T-helper 9 cell (primary cell): ENCODE data around the gene PLCB1.

ENCODE experiments used
- DNase-seq: peaks from one replicate; pipeline ENCODE4 v3.0.0-alpha.2; 2020

PLCB1 gene

DNA sequence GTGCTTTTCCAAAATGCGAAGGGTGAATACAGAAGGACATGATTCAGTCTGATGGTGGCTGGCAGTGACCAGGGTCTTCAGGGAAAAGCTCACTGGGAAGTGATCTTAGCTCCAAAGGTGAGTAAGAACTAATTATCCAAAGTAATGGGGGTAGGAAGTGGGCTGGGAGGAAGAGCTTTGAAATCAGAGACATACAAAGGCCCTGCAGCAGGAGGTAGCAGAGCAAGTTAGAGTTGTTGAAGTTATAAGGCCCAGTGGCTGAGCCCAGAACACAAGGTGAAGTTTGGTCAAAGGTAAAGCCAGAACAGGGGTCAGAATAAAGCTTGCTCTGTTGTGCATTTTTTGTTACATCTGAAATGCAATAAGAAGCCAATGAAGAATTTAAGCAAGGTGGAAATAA is 81.2 kb downstream of the PLCB1 start:
- no peak for DNase-seq

DNA sequence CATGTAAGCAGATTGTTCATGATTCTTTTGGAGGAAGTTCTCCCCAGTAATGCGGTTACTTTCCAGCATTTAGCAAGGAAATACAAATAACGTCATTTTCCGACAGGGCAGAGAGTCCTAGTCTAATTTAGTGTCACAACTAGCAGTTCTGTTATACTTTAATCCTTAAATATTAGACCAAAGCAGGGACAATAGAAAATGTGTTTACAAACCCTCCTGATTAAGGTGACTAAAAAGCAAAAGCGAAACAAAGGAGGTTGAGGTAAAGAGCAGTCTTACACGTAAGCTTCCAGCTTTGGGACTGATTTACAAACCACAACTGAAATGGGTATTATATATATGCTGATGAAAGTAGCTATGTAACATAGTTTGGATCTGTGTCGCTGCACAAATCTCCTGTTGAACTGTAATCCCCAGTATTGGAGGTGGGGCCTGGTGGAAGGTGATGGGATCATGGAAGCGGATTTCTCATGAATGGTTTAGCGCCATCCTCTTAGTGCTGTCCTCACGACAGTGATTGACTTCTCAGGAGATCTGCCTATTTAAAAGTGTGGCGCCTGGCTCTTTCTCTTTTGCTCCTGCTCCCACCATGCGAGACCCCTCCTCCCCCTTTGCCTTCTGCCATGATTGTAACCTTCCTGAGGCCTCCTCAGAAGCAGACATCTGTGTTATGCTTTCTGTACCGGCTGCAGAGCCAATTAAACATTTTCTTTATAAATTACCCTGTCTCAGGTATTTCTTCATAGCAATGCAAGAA is 81.9 kb downstream of the PLCB1 start:
- DNase-seq, result no peak

DNA sequence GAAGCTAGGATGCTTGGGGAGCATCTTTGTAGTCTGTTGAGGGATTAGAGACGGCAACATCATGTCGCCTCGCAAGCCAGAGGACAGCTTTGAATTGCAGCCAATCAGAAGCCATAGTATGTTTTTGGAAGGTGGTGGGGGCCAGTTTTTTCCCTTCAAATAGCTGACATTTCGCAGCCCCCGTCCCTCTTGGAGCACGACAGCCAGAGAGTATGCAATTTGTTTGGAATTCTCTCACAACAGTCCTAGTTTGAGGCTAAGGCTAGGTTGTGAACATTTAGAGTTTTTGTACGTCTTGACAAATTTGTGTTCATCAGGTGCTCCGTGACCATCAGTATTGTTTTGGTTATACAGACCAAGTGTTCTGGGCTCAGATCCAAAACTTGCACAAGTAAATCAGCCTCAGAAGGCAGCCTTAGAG is 83.3 kb downstream of the PLCB1 start:
- DNase-seq, result no peak

DNA sequence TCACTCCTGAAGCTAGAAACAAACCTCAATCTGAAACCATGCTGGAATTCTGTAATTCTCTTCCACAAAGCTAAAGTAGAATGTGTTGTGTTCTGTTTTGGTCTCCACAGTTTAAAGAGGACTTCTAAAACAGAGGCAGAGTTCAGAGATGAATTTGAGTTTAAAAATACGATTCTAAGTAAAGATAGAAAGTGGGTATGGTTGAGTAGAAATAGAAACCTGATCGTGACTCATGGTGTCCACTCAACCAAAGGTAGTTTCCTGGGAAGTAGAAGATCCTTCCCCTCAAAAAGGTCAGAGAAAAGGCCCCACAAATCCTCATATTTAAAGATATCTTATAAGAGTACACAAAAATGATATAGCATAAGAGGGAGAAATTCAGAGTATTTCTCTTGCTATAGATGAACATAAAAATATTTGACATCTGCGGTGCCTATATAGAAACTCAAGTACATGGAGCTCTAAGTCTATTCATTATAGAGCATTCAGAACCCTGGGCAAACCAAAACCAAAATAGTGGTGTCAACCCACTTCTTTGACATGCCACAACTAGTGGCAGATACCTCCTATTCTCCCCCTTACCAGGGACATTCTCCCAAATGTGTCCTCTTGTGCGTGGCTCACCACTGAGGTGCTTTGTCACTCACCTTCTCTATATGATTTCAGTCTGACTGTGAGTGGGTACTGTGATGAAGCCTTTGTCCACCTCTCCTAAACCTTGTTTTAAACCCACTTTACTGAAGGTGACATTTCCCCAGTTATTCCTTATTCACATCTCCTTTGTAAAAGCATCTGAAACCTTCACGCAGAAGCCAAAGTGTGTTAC is 84.5 kb downstream of the PLCB1 start:
- DNase-seq, result no peak

DNA sequence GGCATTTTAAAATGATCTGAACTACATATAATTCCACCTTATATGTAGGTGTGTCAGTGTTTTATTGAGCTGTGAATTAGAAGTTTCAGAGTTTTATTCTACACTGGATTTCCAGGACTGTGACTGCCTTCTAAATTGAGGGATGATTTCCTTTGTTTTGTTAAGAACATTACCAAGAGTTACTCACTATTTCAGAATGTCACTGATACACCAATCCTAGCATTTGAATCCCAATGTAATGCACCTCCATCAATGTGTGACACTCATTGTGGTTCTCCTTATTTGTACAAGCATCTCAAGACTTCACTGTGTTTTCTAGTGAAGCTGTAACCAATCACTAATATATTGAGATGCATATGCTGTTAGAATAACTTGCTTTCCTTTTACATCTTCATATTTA is 86.8 kb downstream of the PLCB1 start:
- no peak for DNase-seq

DNA sequence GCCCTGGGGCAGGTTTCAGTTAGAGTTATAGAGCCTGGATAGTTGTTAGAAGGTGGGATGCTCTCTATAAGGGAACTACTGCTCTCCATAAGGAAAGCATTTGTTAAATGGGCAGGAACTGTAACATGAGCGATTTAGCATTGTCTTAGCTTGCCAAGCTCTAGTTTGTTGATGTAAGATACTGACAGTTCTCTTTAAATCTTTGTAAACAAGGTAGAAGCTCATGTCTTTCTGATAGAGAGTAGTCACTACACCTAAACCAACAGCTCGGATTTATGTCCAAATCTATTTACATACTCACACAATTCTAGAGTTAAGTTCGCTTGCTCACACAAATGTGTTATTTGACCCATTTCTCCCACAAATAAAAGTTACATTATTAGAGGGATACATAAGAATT is 87.3 kb downstream of the PLCB1 start:
- DNase-seq, result no peak

DNA sequence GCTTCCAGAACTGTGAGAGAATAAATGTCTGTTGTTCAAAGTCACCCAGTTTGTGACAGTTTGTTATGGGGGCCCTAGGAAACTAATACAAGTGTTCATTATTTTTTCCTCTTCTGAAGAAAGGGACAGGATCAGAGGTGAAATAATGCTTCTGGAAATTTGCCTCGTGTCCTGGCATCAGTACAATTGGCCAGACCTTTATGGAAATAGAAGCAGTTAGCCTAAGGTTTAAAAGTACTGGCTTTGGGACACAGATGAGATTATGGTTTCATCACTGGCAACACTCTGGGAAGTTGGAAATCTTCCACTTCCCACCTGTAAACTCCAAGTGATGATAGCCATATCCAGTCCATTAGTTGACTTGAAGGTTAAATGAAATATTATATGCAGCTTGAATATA is 88.7 kb downstream of the PLCB1 start:
- no peak for DNase-seq

DNA sequence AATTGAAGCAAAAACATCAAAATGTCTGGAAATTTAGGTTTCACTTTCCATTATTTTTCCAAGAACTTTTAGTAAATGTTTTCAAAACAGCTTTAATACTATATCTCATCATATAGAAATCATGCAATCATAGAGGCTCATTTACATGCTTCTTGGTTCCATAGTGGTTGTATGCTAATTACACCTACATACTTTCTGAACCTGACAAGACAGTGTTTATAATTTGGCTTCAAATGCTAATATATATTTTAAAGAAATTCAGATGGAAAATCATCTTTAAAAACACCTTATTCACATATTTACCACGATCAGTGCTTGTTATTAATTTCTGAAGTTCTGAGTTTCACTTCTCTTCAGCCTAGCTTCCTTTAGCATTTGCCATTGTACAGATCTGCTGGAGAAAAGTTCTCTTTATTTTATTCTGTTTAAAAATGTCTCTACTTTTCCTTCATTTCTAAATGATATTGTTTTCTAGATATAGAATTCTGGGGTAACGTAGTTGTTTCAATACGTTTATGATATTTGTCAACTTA is 89.9 kb downstream of the PLCB1 start:
- no peak for DNase-seq

DNA sequence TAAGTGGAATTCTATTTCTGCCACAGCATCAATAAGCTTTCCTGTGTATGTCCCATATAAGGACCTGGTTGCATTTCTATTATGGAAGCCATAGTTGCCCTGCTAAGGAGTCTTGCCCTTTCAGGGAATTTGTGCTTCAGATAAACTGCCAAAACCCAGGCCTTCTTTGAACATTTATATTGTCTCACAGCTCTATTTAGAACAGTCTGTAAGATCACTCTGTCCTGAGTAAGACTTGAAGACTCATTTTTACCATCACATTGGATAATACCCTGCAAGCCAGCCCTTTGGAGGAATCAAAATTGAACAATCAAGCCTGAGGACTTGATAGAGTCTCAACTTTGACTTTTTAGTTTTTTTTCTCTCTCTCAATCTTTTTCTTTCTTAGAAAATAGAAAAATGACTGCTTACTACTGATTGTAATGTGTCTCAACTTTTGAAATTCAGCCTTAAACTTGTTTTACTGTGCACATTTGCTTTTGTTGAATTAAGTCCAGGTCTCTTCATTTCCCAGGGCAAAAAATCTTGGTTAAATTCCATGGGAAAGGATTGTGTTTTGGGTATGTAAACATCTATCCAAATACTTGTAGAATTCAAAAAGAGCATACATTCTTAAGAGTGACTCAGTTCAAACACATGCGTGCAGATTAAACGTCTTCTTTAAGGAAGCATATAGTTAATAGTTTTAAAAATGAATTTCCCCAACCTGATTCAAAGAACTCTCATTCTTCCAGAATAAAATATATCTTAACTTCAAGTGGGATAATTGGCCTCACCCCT is 91.2 kb downstream of the PLCB1 start:
- DNase-seq, result no peak

DNA sequence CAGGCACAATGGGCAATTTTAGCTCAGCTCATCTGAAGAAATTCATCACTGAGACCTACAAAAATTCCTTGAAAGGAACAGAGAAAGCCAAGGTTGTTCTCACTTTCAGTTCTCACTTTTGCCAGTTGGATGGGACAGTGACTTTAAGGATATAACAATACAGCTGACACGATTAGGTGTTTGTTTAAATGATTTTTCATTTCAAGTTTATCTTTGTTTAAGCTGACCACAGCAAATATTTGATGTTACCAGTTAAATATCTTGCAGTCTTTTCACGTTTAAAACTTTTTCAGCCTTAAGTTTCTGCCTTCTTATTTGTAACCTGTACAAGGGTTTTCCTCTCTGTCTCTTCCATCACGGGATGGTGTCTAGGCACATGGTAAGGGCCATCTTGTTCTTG is 93.6 kb downstream of the PLCB1 start:
- no peak for DNase-seq

DNA sequence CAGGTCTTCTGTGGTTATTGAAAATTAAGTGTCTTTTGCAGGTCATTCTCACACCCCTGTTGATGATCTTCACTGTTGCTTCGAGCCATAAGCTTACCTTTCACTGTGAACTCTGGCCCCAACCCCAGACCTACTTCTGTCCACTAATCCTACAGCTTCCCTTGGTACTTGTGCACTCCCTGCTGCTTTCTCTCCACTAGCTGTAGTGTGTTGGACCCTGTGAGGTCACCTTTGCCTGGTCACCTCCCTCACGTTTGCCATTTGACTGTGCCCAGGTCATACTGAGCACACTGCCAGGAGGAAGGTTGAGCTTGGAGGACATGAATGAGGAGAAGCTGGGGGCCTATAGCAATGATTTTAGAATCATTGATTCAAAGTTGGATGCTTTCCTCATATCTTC is 94.0 kb downstream of the PLCB1 start:
- no peak for DNase-seq

DNA sequence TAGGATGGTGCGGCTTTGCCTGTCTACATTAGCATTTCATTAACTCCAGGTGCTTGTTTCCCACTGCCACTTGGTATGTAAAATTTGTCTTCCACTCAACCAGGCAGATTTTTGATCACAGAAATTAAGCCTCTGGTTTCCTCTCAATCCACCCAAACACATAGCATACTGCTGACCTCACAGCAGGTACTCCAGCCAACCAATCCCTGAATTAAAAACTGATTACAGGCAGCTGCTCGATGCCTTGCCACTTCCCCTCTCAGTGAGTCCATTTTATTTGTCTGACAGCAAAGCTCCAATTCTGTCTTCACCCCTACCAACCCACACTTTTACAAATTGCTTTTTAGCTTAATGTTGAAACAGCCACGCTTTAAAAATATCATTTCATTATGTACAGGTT is 95.2 kb downstream of the PLCB1 start:
- no peak for DNase-seq

DNA sequence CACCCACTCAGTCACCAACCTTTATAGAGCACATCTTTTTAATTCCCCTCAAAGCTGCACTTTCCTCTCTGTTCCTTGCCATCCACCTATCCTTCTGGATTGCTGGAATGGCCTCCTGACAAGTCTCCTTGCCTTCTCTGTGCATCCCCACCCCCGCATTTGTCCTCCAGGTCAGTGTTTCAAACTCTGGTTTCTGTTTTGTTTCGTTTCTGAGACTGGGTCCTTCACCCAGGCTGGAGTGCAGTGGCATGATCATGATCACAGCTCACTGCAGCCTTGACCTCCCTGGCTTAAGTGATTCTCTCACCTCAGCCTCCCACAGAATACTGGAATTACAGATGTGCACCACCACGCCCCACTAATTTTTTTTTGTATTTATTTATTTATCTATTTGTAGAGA is 96.2 kb downstream of the PLCB1 start:
- DNase-seq, result no peak

DNA sequence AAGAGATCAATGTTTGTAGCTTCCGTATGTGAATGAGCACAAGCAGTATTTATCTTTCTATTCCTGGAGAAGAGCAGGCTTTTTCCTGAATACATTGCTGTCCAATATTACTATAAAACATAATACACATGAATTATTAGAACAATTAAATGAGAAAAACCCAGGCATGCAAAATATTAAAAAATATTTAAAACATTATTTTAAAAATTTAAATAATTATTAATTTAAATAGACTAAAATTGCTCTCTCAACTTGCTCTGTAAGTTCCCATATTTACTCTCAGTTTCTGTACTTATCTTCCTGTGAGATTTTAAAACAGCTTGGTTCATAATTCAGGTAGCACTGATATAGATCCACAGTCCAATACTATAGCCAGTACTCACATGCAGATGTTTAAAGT is 97.0 kb downstream of the PLCB1 start:
- no peak for DNase-seq

DNA sequence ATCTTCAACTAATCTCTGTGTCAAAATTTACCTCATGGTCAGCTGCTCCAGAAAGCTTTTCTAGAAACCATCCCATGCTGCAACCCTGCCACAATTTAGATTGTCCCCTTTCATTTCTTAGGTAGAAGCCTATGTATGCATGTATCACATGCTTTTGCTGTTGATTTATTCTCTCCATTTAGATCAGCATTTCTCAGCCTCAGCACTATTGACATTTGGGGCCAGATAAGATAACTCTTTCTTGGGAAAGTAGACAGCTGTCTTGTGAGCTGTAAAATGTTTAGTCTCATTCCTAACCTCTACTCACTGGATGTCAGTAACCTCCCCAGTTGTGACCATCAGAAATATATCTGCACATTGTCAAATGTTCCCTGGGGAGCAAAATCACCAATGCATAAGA is 99.0 kb downstream of the PLCB1 start:
- DNase-seq, result no peak

DNA sequence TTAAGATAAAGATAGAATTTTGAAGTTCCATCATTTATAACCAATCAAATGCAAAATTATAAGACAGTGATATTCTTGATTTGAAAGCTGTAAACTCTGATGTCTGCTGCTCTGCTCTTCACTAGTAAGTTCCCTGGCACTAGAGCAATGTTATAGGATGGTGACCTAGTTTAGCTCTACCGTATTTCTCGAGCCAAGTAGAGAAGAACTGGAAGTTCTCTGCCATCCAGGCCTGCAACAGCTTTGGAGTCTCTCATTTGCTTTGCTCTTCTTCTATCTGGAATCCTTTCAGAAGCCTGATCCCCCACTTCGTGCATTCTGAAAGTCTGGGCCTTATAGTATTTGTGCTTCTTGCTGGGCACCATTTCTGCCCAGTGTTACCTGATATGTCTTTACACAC is 100.3 kb downstream of the PLCB1 start:
- no peak for DNase-seq

DNA sequence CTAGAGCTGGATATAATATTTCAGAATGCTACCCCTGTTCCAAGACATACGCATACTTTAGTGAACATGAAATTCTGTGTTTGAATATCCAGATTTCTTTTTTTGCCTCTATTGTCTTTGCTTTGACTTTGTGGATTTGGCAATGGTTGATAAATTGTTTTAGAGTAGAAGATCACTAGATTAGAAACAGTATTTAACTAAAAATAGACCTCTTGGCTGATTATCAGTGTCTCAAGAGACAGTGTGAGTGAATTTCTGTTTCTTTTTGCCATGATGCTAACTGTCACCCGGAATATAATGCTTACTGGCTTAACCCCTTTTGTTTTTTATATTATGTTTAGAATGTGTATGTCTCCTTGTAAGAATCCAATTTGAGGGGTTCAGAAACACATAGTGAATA is 102.5 kb downstream of the PLCB1 start:
- no peak for DNase-seq

DNA sequence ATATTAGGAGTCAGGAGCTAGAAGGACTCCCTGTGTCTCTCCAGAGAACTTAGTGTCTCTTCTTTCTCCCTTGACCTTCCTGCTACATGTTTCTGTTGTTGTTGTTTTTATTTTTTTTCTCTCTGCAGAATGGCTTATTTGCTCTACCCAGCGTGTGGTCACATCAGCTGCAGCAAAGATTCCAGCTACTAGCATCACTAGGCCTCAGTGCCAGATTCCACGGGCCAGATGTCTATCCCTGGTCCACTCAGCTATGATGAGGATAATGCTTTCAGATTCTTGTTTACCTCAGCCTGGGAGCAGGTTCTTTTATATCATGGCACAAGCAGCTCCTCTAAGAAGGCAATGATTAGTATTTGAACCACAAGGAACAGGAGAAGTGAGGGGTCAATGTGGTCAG is 110.0 kb downstream of the PLCB1 start:
- DNase-seq, result no peak

DNA sequence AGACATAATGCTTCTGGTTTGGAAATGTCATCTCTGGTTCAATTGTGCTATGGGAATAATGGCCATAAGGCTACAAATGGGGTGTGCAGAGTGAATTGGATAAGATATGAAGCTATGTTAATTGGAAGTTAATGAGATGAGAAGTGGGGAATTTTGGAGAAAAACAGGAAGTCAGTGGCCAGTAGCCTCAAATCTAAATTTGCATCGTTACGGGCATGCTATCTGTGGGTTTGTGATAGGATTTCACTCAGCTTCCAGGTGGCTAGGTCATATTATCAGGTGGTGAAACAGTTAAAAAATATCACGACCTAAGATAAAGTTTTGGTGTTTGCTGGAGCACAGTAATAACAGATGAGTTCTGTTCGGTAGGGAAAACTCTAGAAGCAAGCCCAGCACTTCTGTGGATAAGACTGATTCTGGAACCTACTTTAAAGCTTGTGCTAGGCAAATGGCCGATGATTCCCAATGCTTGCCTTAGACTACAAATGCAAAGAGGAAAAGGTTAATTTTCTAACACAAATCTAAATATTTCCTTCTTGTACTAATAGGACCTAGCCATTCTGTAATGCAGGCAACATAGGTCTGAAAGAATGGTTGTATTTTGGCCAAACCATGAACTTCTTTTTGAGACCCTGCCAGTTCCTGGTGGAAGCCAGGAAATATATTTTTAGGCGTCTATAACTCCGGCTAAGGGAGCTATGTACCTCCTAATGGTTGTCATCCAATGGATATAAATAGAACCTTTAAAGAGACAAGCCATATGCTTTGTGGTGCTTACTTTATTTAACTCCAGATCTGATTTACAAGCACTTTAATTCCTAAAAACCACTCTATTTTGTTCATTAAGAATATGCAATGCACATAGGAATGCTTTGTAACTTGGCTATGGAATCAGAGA is 111.0 kb downstream of the PLCB1 start:
- no peak for DNase-seq

DNA sequence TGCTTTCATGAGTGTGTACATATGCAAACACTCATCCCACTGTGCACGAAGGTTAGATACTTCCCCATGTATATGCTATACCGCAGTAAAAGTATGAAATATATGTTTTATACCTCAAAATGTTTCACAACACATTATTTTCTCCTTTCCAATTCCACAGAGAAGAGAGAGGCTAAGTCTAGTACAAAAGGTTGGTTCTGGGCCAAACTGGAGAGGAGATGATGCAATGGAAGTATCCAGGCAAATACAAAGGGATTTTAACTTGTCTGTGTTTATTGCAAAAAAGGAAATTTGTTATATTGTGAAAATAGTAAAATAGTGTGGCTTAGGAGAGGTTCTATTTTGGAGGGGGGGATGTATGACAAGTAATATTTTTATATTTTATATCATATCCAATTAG is 112.6 kb downstream of the PLCB1 start:
- DNase-seq, result no peak

DNA sequence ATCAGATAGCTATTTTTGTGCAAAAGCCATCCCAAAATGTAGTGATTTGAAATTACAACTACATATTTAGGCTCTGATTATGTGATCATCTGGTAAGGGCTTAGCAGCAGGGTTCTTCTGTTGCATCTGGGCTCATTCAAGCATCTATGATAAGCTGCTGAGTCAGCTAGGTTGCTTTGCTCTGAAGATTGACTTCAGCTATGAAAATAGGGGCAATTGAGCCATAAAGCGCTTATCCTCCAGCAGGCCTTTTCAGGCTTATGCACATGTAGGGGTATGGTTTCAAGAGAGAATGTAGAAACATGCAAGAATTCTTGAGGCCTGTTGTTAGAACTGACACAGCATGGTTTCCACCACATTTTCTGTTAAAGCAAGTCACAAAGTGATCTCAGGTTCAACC is 114.1 kb downstream of the PLCB1 start:
- DNase-seq, result no peak

DNA sequence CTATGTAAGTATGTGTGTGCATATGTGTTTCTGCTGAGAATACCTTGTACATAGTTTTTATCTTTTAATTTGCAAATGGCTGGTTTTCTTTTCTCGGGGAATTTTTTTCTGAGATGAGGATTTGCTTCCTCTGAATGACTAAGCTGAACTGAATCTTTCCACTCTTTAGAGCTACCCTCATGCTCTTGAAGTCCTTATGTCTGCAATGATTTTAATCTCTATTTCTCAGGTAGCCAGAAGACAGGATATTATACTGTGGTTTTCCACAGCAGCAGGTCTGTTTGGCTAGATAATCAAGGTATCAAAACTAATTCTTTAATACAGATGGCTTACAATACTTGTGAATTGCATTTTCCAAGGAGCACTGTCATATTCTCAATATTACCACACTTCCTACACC is 114.7 kb downstream of the PLCB1 start:
- DNase-seq, result no peak
